Common myeloid progenitor, CD34-positive (primary cell): ENCODE measurements around the gene JAKMIP1.

Experiments
- CTCF ChIA-PET: fragments of 350-600 bp; sonication (Branson Sonifier 250); formaldehyde crosslinking; loops from one replicate; lab custom pipeline; 2021; ENCODE audit warnings: antibody characterized with exemption; lab: Charles Lee
- POLR2A ChIA-PET: fragments of 350-600 bp; sonication (Branson Sonifier 250); formaldehyde crosslinking; loops from one replicate; lab custom pipeline; 2021; ENCODE audit warnings: antibody characterized with exemption; lab: Charles Lee
- DNase-seq, 3 donors: peaks; one replicate each; pipeline versions ENCODE4 v3.0.0 to v3.0.0-alpha.2; 2013
- H3K27ac ChIP-seq, 2 experiments: 1 replicate in 1 of 2; 2 replicates in 1 of 2; pipeline ENCODE4 v1.7.0; 2013; ENCODE audit warnings: inconsistent platforms in 2 of 2, low read length in 2 of 2, mild to moderate bottlenecking in 2 of 2, low read depth in 1 of 2, moderate library complexity in 1 of 2; ENCODE audit not compliant: severe bottlenecking in 2 of 2, insufficient read depth in 1 of 2, poor library complexity in 1 of 2
- H3K27me3 ChIP-seq, 5 experiments: replicated peaks in 2 of 5; 1 replicate in 3 of 5; 2 replicates in 2 of 5; pipeline versions ENCODE4 v1.6.1 to v1.7.0; 2013; ENCODE audit warnings: low read length in 4 of 5, mild to moderate bottlenecking in 2 of 5, moderate library complexity in 2 of 5, inconsistent platforms in 1 of 5; ENCODE audit not compliant: insufficient read depth in 5 of 5, control insufficient read depth in 4 of 5
- H3K36me3 ChIP-seq, 4 experiments: 1 replicate in 2 of 4; 2 replicates in 2 of 4; pipeline versions ENCODE4 v1.6.1 to v1.7.0; 2013; ENCODE audit warnings: low read length in 3 of 4, control low read depth in 1 of 4, mild to moderate bottlenecking in 1 of 4; ENCODE audit not compliant: control insufficient read depth in 4 of 4, insufficient read depth in 4 of 4
- H3K4me1 ChIP-seq, 4 experiments: 1 replicate in 3 of 4; 2 replicates in 1 of 4; pipeline versions ENCODE4 v1.6.1 to v1.7.1; 2013; ENCODE audit warnings: low read length in 3 of 4, mild to moderate bottlenecking in 3 of 4, control low read depth in 1 of 4, inconsistent platforms in 1 of 4, moderate library complexity in 1 of 4; ENCODE audit not compliant: control insufficient read depth in 4 of 4, insufficient read depth in 4 of 4; ENCODE audit errors: control extremely low read depth in 1 of 4
- H3K4me3 ChIP-seq, 7 experiments: 1 replicate in 4 of 7; 2 replicates in 3 of 7; pipeline versions ENCODE4 v1.5.1 to v1.7.0; 2013; ENCODE audit warnings: mild to moderate bottlenecking in 7 of 7, low read length in 6 of 7, moderate library complexity in 6 of 7, inconsistent platforms in 2 of 7, low read depth in 2 of 7, control low read depth in 1 of 7; ENCODE audit not compliant: insufficient read depth in 4 of 7, control insufficient read depth in 1 of 7; ENCODE audit errors: extremely low read depth in 1 of 7
- H3K9me3 ChIP-seq, 5 experiments: 1 replicate in 4 of 5; 2 replicates in 1 of 5; pipeline versions ENCODE4 v1.6.1 to v1.7.1; 2013; ENCODE audit warnings: low read length in 4 of 5, mild to moderate bottlenecking in 2 of 5, inconsistent platforms in 1 of 5, low read depth in 1 of 5, moderate library complexity in 1 of 5; ENCODE audit not compliant: control insufficient read depth in 4 of 5, insufficient read depth in 2 of 5; ENCODE audit errors: control extremely low read depth in 1 of 5
- WGBS: methylation state at CpG from one replicate; pipeline ENCODE4 v1.1.5; 2013; ENCODE audit not compliant: insufficient coverage; 5-methylcytosine and 5-hydroxymethylcytosine counted together

Gene JAKMIP1

DNA sequence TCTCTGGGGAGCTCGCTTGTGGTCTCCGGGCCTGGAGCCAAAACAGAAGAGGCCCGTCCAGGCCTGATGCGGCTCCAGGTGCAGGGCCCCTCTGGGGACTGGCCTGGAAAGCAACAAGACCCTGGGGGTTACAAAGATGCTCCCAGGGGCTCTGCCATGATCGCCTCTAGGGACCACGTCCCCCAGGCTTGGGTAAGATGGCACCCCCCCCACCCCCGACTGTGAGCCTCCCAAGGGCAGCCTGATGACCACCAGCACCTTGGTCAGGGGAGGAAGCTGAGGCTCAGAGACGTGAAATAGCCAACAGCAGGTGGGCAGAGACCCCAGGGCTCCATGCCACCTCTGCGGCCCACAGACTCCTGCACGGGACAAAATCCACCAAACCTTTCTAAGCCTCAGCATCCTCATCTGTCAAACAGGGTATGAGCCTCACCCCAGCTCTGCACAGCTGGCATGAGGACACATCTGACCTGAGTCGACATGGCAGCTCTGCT lies 207.5 kb downstream of the JAKMIP1 start:
- H3K27me3 ChIP-seq: peaks cover 0 to 48% (median 0%) of the 10 kb centered on the region in 5 experiments
- H3K27ac ChIP-seq: no peak overlapping the region
- POLR2A ChIA-PET: no interaction called here
- WGBS: 92% methylated on average over 9 of the region's 11 CpGs
- H3K36me3 ChIP-seq: no peaks in the 10 kb centered on the region
- CTCF ChIA-PET: interaction anchor here (0.6 to 1.6 kb wide), 3 partner anchors 10 to 1178 kb away, joined by 3 read pairs; no protein-coding TSS in a partner anchor
- DNase-seq: no peak
- no peak overlapping the region for H3K4me3 ChIP-seq
- H3K9me3 ChIP-seq: no peaks in the 10 kb centered on the region
- peaks cover 0 to 2% (median 0%) of the 10 kb centered on the region in 4 experiments for H3K4me1 ChIP-seq

GRCh38 chr4:5992171-5992827 lies 208.1 kb downstream of the JAKMIP1 start:
- POLR2A ChIA-PET: no interaction called here
- CTCF ChIA-PET: interaction anchor here (0.6 kb wide), 1 partner anchor 1179 kb away, joined by 3 read pairs; no protein-coding TSS in a partner anchor

GRCh38 chr4:5991405-5991804 lies 208.9 kb downstream of the JAKMIP1 start:
- ChIA-PET CTCF (interaction anchor here (1.1 kb wide), 1 partner anchor 9 kb away, joined by 4 read pairs; no protein-coding TSS in a partner anchor), POLR2A (no interaction called here)
- no peak for DNase-seq
- H3K36me3 ChIP-seq: no peaks in the 10 kb centered on the region
- peaks cover 0 to 2% (median 0%) of the 10 kb centered on the region in 4 experiments for H3K4me1 ChIP-seq
- H3K4me3 ChIP-seq: no peak overlapping the region
- H3K27me3 ChIP-seq: peaks cover 0 to 45% (median 0%) of the 10 kb centered on the region in 5 experiments
- 0% methylated on average over 1 of the region's 1 CpG for WGBS
- no peak overlapping the region for H3K27ac ChIP-seq
- H3K9me3 ChIP-seq: no peaks in the 10 kb centered on the region

More at GRCh38 chr4:5992171-5992827, 208.1 kb downstream of the JAKMIP1 start:
- no peaks in the 10 kb centered on the region for H3K36me3 ChIP-seq
- no peak for DNase-seq
- no peaks in the 10 kb centered on the region for H3K9me3 ChIP-seq
- H3K27ac ChIP-seq: no peak overlapping the region
- peaks cover 0 to 2% (median 0%) of the 10 kb centered on the region in 4 experiments for H3K4me1 ChIP-seq
- peaks cover 0 to 48% (median 0%) of the 10 kb centered on the region in 5 experiments for H3K27me3 ChIP-seq
- no peak overlapping the region for H3K4me3 ChIP-seq
- WGBS: 84% methylated on average over 11 of the region's 17 CpGs

- Histone ChIP-seq H3K4me1 (peaks cover 0 to 2% (median 0%) of the 10 kb centered on the region in 4 experiments), H3K4me3 (no peak overlapping the region), H3K27ac (no peak overlapping the region), H3K36me3 (no peaks in the 10 kb centered on the region), H3K27me3 (peaks cover 0 to 38% (median 0%) of the 10 kb centered on the region in 5 experiments), H3K9me3 (no peaks in the 10 kb centered on the region)
- CTCF ChIA-PET: interaction anchor here (1.1 to 4.9 kb wide), 2 partner anchors 8 kb away, joined by 4 to 20 read pairs; no protein-coding TSS in a partner anchor
- 94% methylated on average over 15 of the region's 16 CpGs for WGBS
- DNase-seq: no peak
- POLR2A ChIA-PET: no interaction called here
Observed at GRCh38 chr4:5990446-5991160, 209.7 kb downstream of the JAKMIP1 start.

DNA sequence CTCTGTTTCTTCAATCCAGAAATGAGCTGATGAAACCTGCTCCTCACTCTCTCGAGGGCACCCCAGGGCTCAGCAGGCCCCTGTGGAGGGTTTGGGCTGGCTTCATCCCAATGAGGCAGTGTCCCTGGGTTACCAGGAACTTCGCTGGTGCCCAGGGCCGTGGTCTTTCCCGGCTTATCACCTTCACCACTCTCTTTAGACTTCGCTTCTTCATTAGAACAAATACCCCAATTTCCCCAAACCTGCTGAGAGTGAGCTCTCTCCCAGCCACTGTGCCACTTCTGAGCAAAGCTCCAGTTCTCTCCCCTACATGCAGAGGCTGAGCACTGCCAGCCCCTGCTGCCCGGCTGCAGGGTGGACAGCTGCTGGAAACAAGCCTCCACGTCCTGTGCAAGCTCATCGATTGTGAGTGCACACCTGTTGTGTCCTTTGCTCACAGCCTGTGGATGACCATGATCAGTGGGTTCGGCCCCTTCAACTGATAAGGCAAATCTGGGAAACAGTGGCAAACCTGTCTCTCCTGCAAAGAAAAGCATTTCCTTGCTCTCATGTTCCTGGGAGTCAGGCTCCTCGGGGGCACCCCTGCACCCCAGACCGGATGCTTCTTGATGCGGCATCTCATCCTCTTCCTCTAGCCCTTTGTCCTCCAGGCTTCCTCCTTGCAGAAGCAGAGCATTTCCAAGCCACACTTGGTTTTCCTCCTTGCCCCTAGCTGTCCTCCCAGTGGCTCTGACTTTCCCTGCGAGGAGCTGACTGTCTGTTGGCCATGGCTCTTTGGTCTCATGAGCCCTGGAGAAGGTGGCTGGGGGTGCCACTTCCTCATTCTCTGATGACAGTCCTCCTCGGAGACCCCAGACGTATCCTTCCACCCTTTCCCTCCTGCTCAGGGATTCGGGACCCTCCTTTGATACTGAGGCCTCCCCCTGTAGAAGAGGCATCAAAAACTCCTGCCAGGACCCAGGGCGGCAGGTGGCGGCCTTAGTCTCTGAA lies 210.8 kb downstream of the JAKMIP1 start:
- ChIA-PET CTCF (interaction anchor here (1.6 to 4.9 kb wide), 2 partner anchors 9 to 28 kb away, joined by 3 to 20 read pairs; no protein-coding TSS in a partner anchor), POLR2A (no interaction called here)
- no peak overlapping the region for H3K4me3 ChIP-seq

GRCh38 chr4:5988086-5988845 lies 212.1 kb downstream of the JAKMIP1 start:
- ChIA-PET CTCF (interaction anchor here (1.6 to 4.9 kb wide), 2 partner anchors 10 to 26 kb away, joined by 3 to 20 read pairs; no protein-coding TSS in a partner anchor), POLR2A (no interaction called here)
- Histone ChIP-seq H3K4me1 (peaks cover 0 to 2% (median 0%) of the 10 kb centered on the region in 4 experiments), H3K36me3 (no peaks in the 10 kb centered on the region), H3K9me3 (peaks cover 0 to 10% (median 0%) of the 10 kb centered on the region in 5 experiments), H3K4me3 (no peak overlapping the region), H3K27ac (no peak overlapping the region), H3K27me3 (peaks cover 0 to 24% (median 0%) of the 10 kb centered on the region in 5 experiments)
- DNase-seq: peak in 2 of 3 donors; percentile 21 to 22
- 89% methylated on average over 11 of the region's 14 CpGs for WGBS

More for the DNA sequence above, 210.8 kb downstream of the JAKMIP1 start:
- no peaks in the 10 kb centered on the region for H3K36me3 ChIP-seq
- peaks cover 0 to 5% (median 0%) of the 10 kb centered on the region in 5 experiments for H3K9me3 ChIP-seq
- DNase-seq: no peak
- H3K27ac ChIP-seq: no peak overlapping the region
- WGBS: 89% methylated on average over 15 of the region's 18 CpGs
- H3K27me3 ChIP-seq: peaks cover 0 to 27% (median 0%) of the 10 kb centered on the region in 5 experiments
- peaks cover 0 to 2% (median 0%) of the 10 kb centered on the region in 4 experiments for H3K4me1 ChIP-seq
